K562 (cell line): ENCODE measurements around the gene OPRM1. TPM values are rescaled to one million over a fixed set of nuclear protein-coding genes. Genes with fewer than 3 reads are reported as not detected.

Experiments used
- ATAC-seq: fragments of 200-7000 bp; cut with Tn5 transposase; 3 replicates; pipeline ENCODE4 v1.9.1; 2020; ENCODE audit warnings: moderate library complexity
- BruUV-seq: library from RNA; stranded (reverse); fragments of 400-500 nt; replicated peaks from 2 replicates; lab custom pipeline; 2021; lab: Mats Ljungman, UMichigan
- CTCF ChIA-PET: fragments of 300-600 bp; formaldehyde crosslinking; extraction: SDS; loops from one replicate; lab custom pipeline; 2021; ENCODE audit warnings: low intra/inter-chr PET ratio; lab: Yijun Ruan, JAX
- POLR2A ChIA-PET: fragments of 300-600, 350-650 bp; sonication (Branson Sonifier 250); formaldehyde crosslinking; extraction: SDS; loops from one replicate; lab custom pipeline; 2021; ENCODE audit warnings: antibody characterized with exemption, inconsistent platforms; lab: Yijun Ruan, JAX
- DNase-seq, 4 experiments: peaks; one replicate each; pipeline versions ENCODE4 v3.0.0 to v3.0.0-alpha.2; 2011 to 2018; ENCODE audit warnings: low spot score in 3 of 4, mixed read lengths in 3 of 4; ENCODE audit errors: extremely low read depth in 1 of 4
- FAIRE-seq: peaks from 2 replicates; lab custom pipeline; 2011; peaks lifted over from hg19 to GRCh38; lab: Jason Lieb, UNC
- H2AFZ ChIP-seq: 2 replicates; pipeline ENCODE4 v1.6.0; 2011; ENCODE audit warnings: low read depth, low read length, control low read depth, inconsistent platforms
- H3K27ac ChIP-seq: fragments of 200-600 bp; 3 replicates; pipeline ENCODE4 v1.8.0; 2011; ENCODE audit warnings: low read depth, mild to moderate bottlenecking, control low read depth, inconsistent platforms, low read length, moderate library complexity, mixed read lengths; ENCODE audit errors: extremely low read depth
- H3K27me3 ChIP-seq, 2 experiments: fragments of 300-600 bp in 1 of 2; 2 replicates in 1 of 2; 3 replicates in 1 of 2; pipeline versions ENCODE4 v1.6.0 to v1.8.0; 2011; ENCODE audit warnings: inconsistent platforms in 2 of 2, low read length in 2 of 2, mild to moderate bottlenecking in 1 of 2, mixed read lengths in 1 of 2, moderate library complexity in 1 of 2; ENCODE audit not compliant: control insufficient read depth in 2 of 2, insufficient read depth in 2 of 2
- H3K36me3 ChIP-seq: fragments of 300-600 bp; 3 replicates; pipeline ENCODE4 v1.8.0; 2011; ENCODE audit warnings: mild to moderate bottlenecking, low read length, inconsistent platforms; ENCODE audit not compliant: control insufficient read depth, insufficient read depth
- H3K4me1 ChIP-seq, 2 experiments: fragments of 200-600 bp in 1 of 2; replicated peaks in 1 of 2; 2 replicates in 1 of 2; 3 replicates in 1 of 2; pipeline versions ENCODE4 v1.5.1 to v1.8.0; 2011; ENCODE audit warnings: inconsistent platforms in 2 of 2, low read length in 2 of 2, mild to moderate bottlenecking in 1 of 2, mixed read lengths in 1 of 2, moderate library complexity in 1 of 2; ENCODE audit not compliant: control insufficient read depth in 2 of 2, insufficient read depth in 2 of 2
- H3K4me2 ChIP-seq: 2 replicates; pipeline ENCODE4 v1.6.1; 2011; ENCODE audit warnings: low read length, control low read depth, inconsistent platforms, mixed read lengths; ENCODE audit not compliant: insufficient read depth
- H3K4me3 ChIP-seq: fragments of 200-600 bp; sonication (generic), shearing (Covaris generic); 2 replicates; pipeline ENCODE4 v1.5.1; 2016; ENCODE audit warnings: control low read depth, inconsistent platforms
- H3K79me2 ChIP-seq: fragments of 200-600 bp; 3 replicates; pipeline ENCODE4 v1.8.0; 2011; ENCODE audit warnings: low read length, inconsistent platforms; ENCODE audit not compliant: control insufficient read depth, insufficient read depth
- H3K9ac ChIP-seq, 2 experiments: 2 replicates each; pipeline versions ENCODE4 v1.6.0 to v1.6.1; 2011; ENCODE audit warnings: low read depth in 2 of 2, low read length in 2 of 2, control low read depth in 1 of 2, inconsistent platforms in 1 of 2, mild to moderate bottlenecking in 1 of 2, mixed read lengths in 1 of 2; ENCODE audit not compliant: insufficient read depth in 1 of 2
- H3K9me1 ChIP-seq: one replicate; pipeline ENCODE4 v1.6.0; 2011; ENCODE audit warnings: inconsistent platforms, mild to moderate bottlenecking, low read length, moderate library complexity; ENCODE audit not compliant: control insufficient read depth, insufficient read depth
- H3K9me3 ChIP-seq: replicated peaks from 2 replicates; pipeline ENCODE4 v1.5.1; 2011; ENCODE audit warnings: low read depth, low read length, inconsistent platforms; ENCODE audit not compliant: control insufficient read depth, insufficient read depth
- H4K20me1 ChIP-seq: replicated peaks from 2 replicates; pipeline ENCODE4 v1.6.1; 2011; ENCODE audit warnings: low read length, inconsistent platforms, mixed read lengths; ENCODE audit not compliant: control insufficient read depth, insufficient read depth
- CREM ChIP-seq: IDR thresholded peaks from 2 replicates; pipeline ENCODE4 v1.6.1; 2014; ENCODE audit warnings: antibody characterized with exemption, low read depth
- EP300 ChIP-seq: IDR thresholded peaks from 2 replicates; pipeline ENCODE4 v1.6.1; 2012; ENCODE audit warnings: low read length, improper control_type of control experiment
- HNRNPL ChIP-seq: fragments of 200-400 bp; formaldehyde crosslinking; IDR thresholded peaks from 2 replicates; pipeline ENCODE4 v1.6.1; 2017; ENCODE audit warnings: low read depth, mild to moderate bottlenecking, low read length
- KLF6 ChIP-seq: fragments of 250-450 bp; sonication (Bioruptor Pico); IDR thresholded peaks from 2 replicates; pipeline ENCODE4 v1.4.0; 2020; ENCODE audit warnings: mild to moderate bottlenecking, moderate library complexity, borderline replicate concordance
- LCOR ChIP-seq: sonication (generic); formaldehyde crosslinking; IDR thresholded peaks from 2 replicates; pipeline ENCODE4 v1.8.0; 2022; ENCODE audit warnings: mild to moderate bottlenecking, missing genetic modification reagents
- MAFF ChIP-seq: IDR thresholded peaks from 2 replicates; pipeline ENCODE4 v1.6.1; 2012; ENCODE audit warnings: low read length, improper control_type of control experiment
- MTF1 ChIP-seq: fragments of 250-450 bp; sonication (Bioruptor Pico); IDR thresholded peaks from 2 replicates; pipeline ENCODE4 v1.9.0; 2021; ENCODE audit warnings: moderate library complexity, mild to moderate bottlenecking, inconsistent platforms, borderline replicate concordance
- SMARCE1 ChIP-seq: fragments of 450-650 bp; IDR thresholded peaks from 2 replicates; pipeline ENCODE4 v1.7.1; 2016; ENCODE audit warnings: mild to moderate bottlenecking
- ZNF134 ChIP-seq: fragments of 250-450 bp; sonication (Bioruptor Pico); conservative IDR thresholded peaks from 2 replicates; pipeline ENCODE4 v1.4.0; 2020
- ZNF232 ChIP-seq: sonication (generic); formaldehyde crosslinking; IDR thresholded peaks from 2 replicates; pipeline ENCODE4 v1.8.0; 2022; ENCODE audit warnings: mild to moderate bottlenecking, missing genetic modification reagents
- ZNF324 ChIP-seq: fragments of 250-450 bp; sonication (Bioruptor Pico); IDR thresholded peaks from 2 replicates; pipeline ENCODE4 v1.4.0; 2020; ENCODE audit warnings: mild to moderate bottlenecking
- ZNF644 ChIP-seq: fragments of 200-800 bp; sonication (Bioruptor generic); IDR thresholded peaks from 2 replicates; pipeline ENCODE4 v1.6.1; 2016; ENCODE audit warnings: low read depth, missing genetic modification characterization, missing compliant biosample characterization
- ZNF717 ChIP-seq: fragments of 250-450 bp; sonication (Bioruptor Pico); IDR thresholded peaks from 2 replicates; pipeline ENCODE4 v1.5.0; 2021
- WGBS: fragments of 100-300 bp; shearing (Covaris generic); methylation state at CpG from one replicate; pipeline ENCODE4 v1.1.6; 2016; ENCODE audit warnings: low coverage, mixed read lengths; ENCODE audit not compliant: insufficient coverage; ENCODE audit errors: missing lambda C conversion rate; 5-methylcytosine and 5-hydroxymethylcytosine counted together
- in situ Hi-C: fragments of 300-500 bp; cut with MboI; formaldehyde crosslinking; loops from 4 replicates; pipeline ENCODE4 v1.15.0; 2018; ENCODE audit warnings: inconsistent platforms, mixed read lengths
- intact Hi-C: fragments of 100-400 bp; cut with micrococcal nuclease; formaldehyde crosslinking; loops from 2 replicates; pipeline ENCODE4 v1.14.2; 2022
- polyA plus RNA-seq, 8 experiments: library from polyadenylated mRNA; depleted of rRNA in 4 of 8; stranded (reverse) in 5 of 8; unstranded in 3 of 8; fragments of >200 nt; fragmentation: Nextera tagmentation in 2 of 8; fragmentation: Illumina TruSeq in 1 of 8; extraction: Ambion mirVana in 2 of 8; extraction: Trizol in 1 of 8; gene quantifications; 2 replicates each; pipeline versions ENCODE4 v1.2.1 to v1.2.3, GENCODE V29; 2011 to 2014; ENCODE audit warnings: inconsistent platforms in 1 of 8, missing spikeins in 1 of 8
- total RNA-seq, 7 experiments: library from RNA; depleted of rRNA in 6 of 7; stranded (reverse); fragments of >200 nt in 6 of 7; fragmentation: Illumina TruSeq in 2 of 7; extraction: Trizol in 2 of 7; gene quantifications; 2 replicates each; pipeline versions ENCODE4 v1.2.1 to v1.2.3, GENCODE V29; 2011 to 2021; ENCODE audit warnings: low replicate concordance in 1 of 7
- TF ChIP-seq, protein P1 (sequence below), 3 experiments: fragments of 200-800 bp in 1 of 3; sonication (Bioruptor generic) in 1 of 3; sonication (generic) in 1 of 3; formaldehyde crosslinking in 1 of 3; IDR thresholded peaks; 2 replicates each; pipeline versions ENCODE4 v1.6.1 to v1.8.0; 2016 to 2022; ENCODE audit warnings: mild to moderate bottlenecking in 2 of 3, missing compliant biosample characterization in 2 of 3, missing genetic modification characterization in 2 of 3, missing genetic modification reagents in 1 of 3
- TF ChIP-seq, protein P2 (sequence below): IDR thresholded peaks from 3 replicates; pipeline ENCODE4 v1.6.1; 2011; ENCODE audit warnings: borderline replicate concordance, mild to moderate bottlenecking; ENCODE audit not compliant: insufficient read length, insufficient read depth
- TF ChIP-seq, protein P3 (sequence below): fragments of 450-650 bp; formaldehyde crosslinking; conservative IDR thresholded peaks from 2 replicates; pipeline ENCODE4 v1.4.0; 2022; ENCODE audit warnings: mild to moderate bottlenecking, missing genetic modification characterization

Gene OPRM1
- total and polyA plus RNA-seq, 9 of the 15 experiments (the other 6 are each of a cell fraction or from before 2014, with no cell fraction given) = not detected

DNA sequence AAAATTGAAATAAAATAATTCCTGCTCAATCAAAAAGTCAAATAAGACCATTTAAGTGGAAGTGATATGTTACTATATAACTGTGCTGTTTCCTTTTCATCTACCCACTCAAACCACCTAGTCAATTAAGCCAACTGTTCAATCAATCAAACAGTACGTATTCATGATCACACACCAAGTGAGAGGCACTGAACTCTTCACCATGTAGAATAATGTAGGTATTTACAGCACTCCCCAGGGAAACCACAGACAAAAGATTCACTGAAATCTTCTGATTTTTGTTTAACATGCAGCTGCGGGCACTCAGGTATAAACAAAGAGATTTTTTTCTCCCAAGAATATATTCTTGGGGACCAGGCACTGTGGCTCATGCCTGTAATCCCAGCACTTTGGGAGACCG is 21.3 kb upstream of the OPRM1 start:
- TF ChIP-seq, protein P1, sequence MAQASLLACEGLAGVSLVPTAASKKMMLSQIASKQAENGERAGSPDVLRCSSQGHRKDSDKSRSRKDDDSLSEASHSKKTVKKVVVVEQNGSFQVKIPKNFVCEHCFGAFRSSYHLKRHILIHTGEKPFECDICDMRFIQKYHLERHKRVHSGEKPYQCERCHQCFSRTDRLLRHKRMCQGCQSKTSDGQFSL (CRISPR knock-in tag; IDR thresholded peaks at IDR 0.05) = no peak
- TF ChIP-seq, protein P1 (tag; IDR thresholded peaks at IDR 0.05) = no peak
- TF ChIP-seq ZNF232 (CRISPR knock-in tag) (no peak), MTF1 (CRISPR knock-in tag) (no peak), CREM (no peak), KLF6 (no peak), ZNF644 (tag) (no peak), ZNF717 (CRISPR knock-in tag) (no peak), HNRNPL (no peak), ZNF324 (CRISPR knock-in tag) (no peak), EP300 (no peak), ZNF134 (no peak), LCOR (no peak), MAFF (no peak), SMARCE1 (no peak)
- TF ChIP-seq, protein P2, sequence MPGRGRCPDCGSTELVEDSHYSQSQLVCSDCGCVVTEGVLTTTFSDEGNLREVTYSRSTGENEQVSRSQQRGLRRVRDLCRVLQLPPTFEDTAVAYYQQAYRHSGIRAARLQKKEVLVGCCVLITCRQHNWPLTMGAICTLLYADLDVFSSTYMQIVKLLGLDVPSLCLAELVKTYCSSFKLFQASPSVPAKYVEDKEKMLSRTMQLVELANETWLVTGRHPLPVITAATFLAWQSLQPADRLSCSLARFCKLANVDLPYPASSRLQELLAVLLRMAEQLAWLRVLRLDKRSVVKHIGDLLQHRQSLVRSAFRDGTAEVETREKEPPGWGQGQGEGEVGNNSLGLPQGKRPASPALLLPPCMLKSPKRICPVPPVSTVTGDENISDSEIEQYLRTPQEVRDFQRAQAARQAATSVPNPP = no peak
- TF ChIP-seq, protein P3, sequence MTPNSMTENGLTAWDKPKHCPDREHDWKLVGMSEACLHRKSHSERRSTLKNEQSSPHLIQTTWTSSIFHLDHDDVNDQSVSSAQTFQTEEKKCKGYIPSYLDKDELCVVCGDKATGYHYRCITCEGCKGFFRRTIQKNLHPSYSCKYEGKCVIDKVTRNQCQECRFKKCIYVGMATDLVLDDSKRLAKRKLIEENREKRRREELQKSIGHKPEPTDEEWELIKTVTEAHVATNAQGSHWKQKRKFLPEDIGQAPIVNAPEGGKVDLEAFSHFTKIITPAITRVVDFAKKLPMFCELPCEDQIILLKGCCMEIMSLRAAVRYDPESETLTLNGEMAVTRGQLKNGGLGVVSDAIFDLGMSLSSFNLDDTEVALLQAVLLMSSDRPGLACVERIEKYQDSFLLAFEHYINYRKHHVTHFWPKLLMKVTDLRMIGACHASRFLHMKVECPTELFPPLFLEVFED (CRISPR knock-in tag) = no peak

More for the DNA sequence above, 21.3 kb upstream of the OPRM1 start:
- in situ Hi-C loops = no loop called here
- no TSS peak for BruUV-seq
- H3K9me3 ChIP-seq = peaks cover 2% of the 10 kb centered on the region
- H3K27me3 ChIP-seq = no peaks in the 10 kb centered on the region
- H3K4me1 ChIP-seq = no peaks in the 10 kb centered on the region
- H3K4me3 ChIP-seq = no peak overlapping the region
- ChIA-PET CTCF (interaction anchor here (0.5 kb wide), 1 partner anchor 98 kb away, joined by 3 read pairs; no protein-coding TSS in a partner anchor), POLR2A (no interaction called here)
- 0% methylated on average over 3 of the region's 3 CpGs for WGBS
- no peak overlapping the region for H2AFZ ChIP-seq
- H3K36me3 ChIP-seq = no peaks in the 10 kb centered on the region
- H3K9me1 ChIP-seq = no peaks in the 10 kb centered on the region
- intact Hi-C loops = no loop called here
- H4K20me1 ChIP-seq = no peaks in the 10 kb centered on the region
- FAIRE-seq (no peak), ATAC-seq (no peak), DNase-seq (no peak)
- no peak overlapping the region for H3K9ac ChIP-seq
- H3K4me2 ChIP-seq = no peak overlapping the region
- no peaks in the 10 kb centered on the region for H3K79me2 ChIP-seq
- no peak overlapping the region for H3K27ac ChIP-seq
